PC-3 (cell line): ENCODE results near the gene RGS13. TPM values are rescaled to one million over a fixed set of nuclear protein-coding genes. Genes with fewer than 3 reads are reported as not detected.
"Not testable (repeated sequence)": the region's sequence is repeated elsewhere in the genome, so short reads cannot be mapped to it uniquely, and the experiment has no call there.

ENCODE experiments used
- ATAC-seq: fragments of 200-7000 bp; cut with Tn5 transposase; 2 replicates; pipeline ENCODE4 v1.9.1; 2020; ENCODE audit warnings: mild to moderate bottlenecking, moderate library complexity
- BruUV-seq: library from RNA; stranded (reverse); fragments of 400-500 nt; replicated peaks from 2 replicates; lab custom pipeline; 2021; lab: Mats Ljungman, UMichigan
- CTCF ChIA-PET: fragments of 300-600 bp; sonication (Branson Sonifier 250); formaldehyde crosslinking; loops from one replicate; lab custom pipeline; 2022; ENCODE audit warnings: antibody characterized with exemption; lab: Charles Lee
- POLR2A ChIA-PET: fragments of 300-600 bp; sonication (Branson Sonifier 250); formaldehyde crosslinking; loops from one replicate; lab custom pipeline; 2022; ENCODE audit warnings: antibody characterized with exemption; ENCODE audit not compliant: unreplicated experiment; lab: Charles Lee
- DNase-seq: peaks from one replicate; pipeline ENCODE4 v3.0.0-alpha.2; 2015
- H2AFZ ChIP-seq: fragments of 300-600 bp; sonication (generic); 2 replicates; pipeline ENCODE4 v1.6.0; 2016; ENCODE audit warnings: antibody characterized with exemption, low read length
- H3F3A ChIP-seq: fragments of 300-600 bp; sonication (generic); one replicate; pipeline ENCODE4 v1.6.0; 2017; ENCODE audit warnings: antibody characterized with exemption, low read length, control low read depth, mild to moderate bottlenecking; ENCODE audit not compliant: unreplicated experiment
- H3K27ac ChIP-seq: fragments of 300-600 bp; sonication (generic); 2 replicates; pipeline ENCODE4 v1.5.1; 2016; ENCODE audit warnings: mild to moderate bottlenecking, low read length
- H3K27me3 ChIP-seq: fragments of 300-600 bp; sonication (generic); 2 replicates; pipeline ENCODE4 v1.6.1; 2016; ENCODE audit warnings: low read length, mixed read lengths
- H3K36me3 ChIP-seq: fragments of 300-600 bp; sonication (generic); 2 replicates; pipeline ENCODE4 v1.6.1; 2016; ENCODE audit warnings: low read depth, mixed run types, low read length, mixed read lengths
- H3K4me1 ChIP-seq: fragments of 300-600 bp; sonication (generic); 2 replicates; pipeline ENCODE4 v1.5.1; 2016; ENCODE audit warnings: low read length; ENCODE audit not compliant: insufficient read depth
- H3K4me2 ChIP-seq: fragments of 300-600 bp; sonication (generic); 2 replicates; pipeline ENCODE4 v1.6.0; 2016; ENCODE audit warnings: low read length
- H3K4me3 ChIP-seq: fragments of 300-600 bp; sonication (generic); 2 replicates; pipeline ENCODE4 v1.5.1; 2016; ENCODE audit warnings: mild to moderate bottlenecking, low read length, mixed read lengths
- H3K79me2 ChIP-seq: fragments of 300-600 bp; sonication (generic); 2 replicates; pipeline ENCODE4 v1.6.1; 2017; ENCODE audit warnings: low read length, mixed read lengths
- H3K9ac ChIP-seq: fragments of 300-600 bp; sonication (generic); 2 replicates; pipeline ENCODE4 v1.6.0; 2016; ENCODE audit warnings: mild to moderate bottlenecking, low read length
- H3K9me2 ChIP-seq: fragments of 300-600 bp; sonication (generic); replicated peaks from 2 replicates; pipeline ENCODE4 v1.6.1; 2016; ENCODE audit warnings: mixed run types, low read length, mixed read lengths
- H3K9me3 ChIP-seq: fragments of 300-600 bp; sonication (generic); 2 replicates; pipeline ENCODE4 v1.6.1; 2016; ENCODE audit warnings: low read length, mixed read lengths
- H4K20me1 ChIP-seq: fragments of 300-600 bp; sonication (generic); 2 replicates; pipeline ENCODE4 v1.6.1; 2016; ENCODE audit warnings: low read length, mixed read lengths
- EZH2 ChIP-seq: fragments of 300-600 bp; sonication (generic); IDR thresholded peaks from one replicate; pipeline ENCODE4 v1.6.1; 2017; ENCODE audit warnings: antibody characterized with exemption, mild to moderate bottlenecking, low read length; ENCODE audit not compliant: unreplicated experiment
- EZH2phosphoT487 ChIP-seq: fragments of 300-600 bp; sonication (generic); IDR thresholded peaks from 2 replicates; pipeline ENCODE4 v1.6.1; 2018; ENCODE audit warnings: mild to moderate bottlenecking, antibody characterized with exemption, low read length, borderline replicate concordance
- intact Hi-C: fragments of 100-400 bp; cut with micrococcal nuclease; formaldehyde crosslinking; loops from 2 replicates; pipeline ENCODE4 v1.9.0; 2023
- total RNA-seq: library from RNA; depleted of rRNA; stranded (reverse); fragments of >200 nt; gene quantifications from 2 replicates; pipeline ENCODE4 v1.2.3, GENCODE V29; 2014
- TF ChIP-seq, protein P1 (sequence below): fragments of 300-600 bp; sonication (generic); conservative IDR thresholded peaks from 2 replicates; pipeline ENCODE4 v1.5.1; 2017; ENCODE audit warnings: antibody characterized with exemption, low read depth, mild to moderate bottlenecking, low read length

RGS13 gene
- total RNA-seq, 1 experiment from 2014 or later, result 0.22 TPM

DNA sequence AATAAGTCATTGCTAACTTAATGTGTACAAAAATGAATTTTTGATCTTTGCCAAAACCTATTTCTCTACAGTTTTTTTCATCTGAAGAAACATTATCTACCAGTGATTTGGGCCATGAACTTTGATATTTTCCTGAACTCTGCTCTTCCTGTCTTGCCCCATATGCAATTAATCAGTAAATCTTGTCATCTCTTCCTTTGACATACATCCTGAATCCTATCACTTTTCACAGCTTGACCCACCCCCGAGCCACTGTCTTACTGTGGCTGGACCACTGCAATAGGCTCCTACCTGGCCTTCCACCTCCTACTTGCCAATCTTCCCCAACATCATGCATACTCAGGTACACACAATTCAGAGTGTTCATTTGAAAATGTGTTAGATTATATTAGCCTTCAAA is 46.4 kb downstream of the RGS13 start:
- Histone ChIP-seq H3F3A (no peaks in the 10 kb centered on the region), H3K9ac (no peak overlapping the region), H3K4me1 (no peaks in the 10 kb centered on the region), H3K4me2 (no peak overlapping the region), H3K36me3 (no peaks in the 10 kb centered on the region), H3K9me2 (no peaks in the 10 kb centered on the region), H3K4me3 (no peak overlapping the region), H3K27me3 (no peaks in the 10 kb centered on the region), H3K27ac (no peak overlapping the region), H3K9me3 (no peaks in the 10 kb centered on the region), H2AFZ (no peak overlapping the region), H4K20me1 (no peaks in the 10 kb centered on the region), H3K79me2 (no peaks in the 10 kb centered on the region)
- POLR2A ChIA-PET, result no interaction called here
- ATAC-seq (no peak), DNase-seq (no peak)
- intact Hi-C loops, result no loop called here
- CTCF ChIA-PET, result no interaction called here
- BruUV-seq, result no TSS peak
- TF ChIP-seq EZH2, result no peak
- TF ChIP-seq EZH2phosphoT487, result no peak
- TF ChIP-seq, protein P1, sequence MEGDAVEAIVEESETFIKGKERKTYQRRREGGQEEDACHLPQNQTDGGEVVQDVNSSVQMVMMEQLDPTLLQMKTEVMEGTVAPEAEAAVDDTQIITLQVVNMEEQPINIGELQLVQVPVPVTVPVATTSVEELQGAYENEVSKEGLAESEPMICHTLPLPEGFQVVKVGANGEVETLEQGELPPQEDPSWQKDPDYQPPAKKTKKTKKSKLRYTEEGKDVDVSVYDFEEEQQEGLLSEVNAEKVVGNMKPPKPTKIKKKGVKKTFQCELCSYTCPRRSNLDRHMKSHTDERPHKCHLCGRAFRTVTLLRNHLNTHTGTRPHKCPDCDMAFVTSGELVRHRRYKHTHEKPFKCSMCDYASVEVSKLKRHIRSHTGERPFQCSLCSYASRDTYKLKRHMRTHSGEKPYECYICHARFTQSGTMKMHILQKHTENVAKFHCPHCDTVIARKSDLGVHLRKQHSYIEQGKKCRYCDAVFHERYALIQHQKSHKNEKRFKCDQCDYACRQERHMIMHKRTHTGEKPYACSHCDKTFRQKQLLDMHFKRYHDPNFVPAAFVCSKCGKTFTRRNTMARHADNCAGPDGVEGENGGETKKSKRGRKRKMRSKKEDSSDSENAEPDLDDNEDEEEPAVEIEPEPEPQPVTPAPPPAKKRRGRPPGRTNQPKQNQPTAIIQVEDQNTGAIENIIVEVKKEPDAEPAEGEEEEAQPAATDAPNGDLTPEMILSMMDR, result no peak

DNA sequence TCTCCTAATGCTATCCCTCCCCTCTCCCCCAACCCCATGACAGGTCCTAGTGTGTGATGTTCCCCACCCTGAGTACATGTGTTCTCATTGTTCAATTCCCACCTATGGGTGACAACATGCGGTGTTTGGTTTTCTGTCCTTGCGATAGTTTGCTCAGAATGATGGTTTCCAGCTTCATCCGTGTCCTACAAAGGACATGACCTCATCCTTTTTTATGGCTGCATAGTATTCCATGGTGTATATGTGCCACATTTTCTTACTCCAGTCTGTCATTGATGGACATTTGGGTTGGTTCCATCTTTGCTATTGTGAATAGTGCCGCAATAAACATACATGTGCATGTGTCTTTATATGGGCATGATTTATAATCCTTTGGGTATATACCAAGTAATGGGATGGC is 47.1 kb downstream of the RGS13 start:
- H3K4me3 ChIP-seq, H3F3A ChIP-seq, CTCF ChIA-PET, POLR2A ChIA-PET, H4K20me1 ChIP-seq, H2AFZ ChIP-seq, H3K79me2 ChIP-seq, intact Hi-C loops, H3K27me3 ChIP-seq, H3K4me1 ChIP-seq, H3K36me3 ChIP-seq, H3K9me2 ChIP-seq, DNase-seq, ATAC-seq, H3K9ac ChIP-seq, BruUV-seq, H3K9me3 ChIP-seq, H3K4me2 ChIP-seq, H3K27ac ChIP-seq: not testable (repeated sequence)

DNA sequence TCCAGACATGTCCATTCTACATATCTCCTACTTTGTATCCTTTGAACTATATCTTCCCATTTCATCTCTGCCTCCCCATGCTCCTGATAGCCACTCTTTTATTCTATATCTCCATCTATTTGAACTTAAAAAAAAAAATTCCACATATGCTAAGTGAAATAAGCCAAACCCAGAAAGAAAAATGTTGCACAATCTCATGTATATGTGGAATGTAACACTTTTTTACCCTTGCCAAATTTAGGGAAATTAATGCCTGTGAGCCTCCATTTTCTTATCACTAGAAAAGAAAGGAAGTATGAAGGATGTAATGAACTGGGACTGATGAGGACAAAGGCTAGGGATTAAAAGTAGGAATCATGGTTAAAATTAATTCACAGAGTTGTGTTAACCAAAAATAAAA is 53.5 kb downstream of the RGS13 start:
- TF ChIP-seq, protein P1, result no peak
- TF ChIP-seq EZH2 (no peak), EZH2phosphoT487 (no peak)
- Histone ChIP-seq H3K9me2 (no peaks in the 10 kb centered on the region), H3K4me2 (no peak overlapping the region), H3K36me3 (no peaks in the 10 kb centered on the region), H4K20me1 (no peaks in the 10 kb centered on the region), H3K9ac (no peak overlapping the region), H3K9me3 (no peaks in the 10 kb centered on the region), H3K27me3 (no peaks in the 10 kb centered on the region), H3K27ac (no peak overlapping the region), H3K79me2 (no peaks in the 10 kb centered on the region), H2AFZ (no peak overlapping the region), H3K4me3 (no peak overlapping the region), H3K4me1 (no peaks in the 10 kb centered on the region), H3F3A (no peaks in the 10 kb centered on the region)
- ChIA-PET CTCF (no interaction called here), POLR2A (no interaction called here)
- no peak for ATAC-seq
- BruUV-seq, result no TSS peak
- DNase-seq, result no peak
- intact Hi-C loops, result no loop called here
